ENCODE measurements around the gene VPS51. TPM values are rescaled to one million over a fixed set of nuclear protein-coding genes. Genes with fewer than 3 reads are reported as not detected.
"Not testable (repeated sequence)": the region's sequence is repeated elsewhere in the genome, so short reads cannot be mapped to it uniquely, and the experiment has no call there.

Gene VPS51
- total RNA-seq, 1 donor from 2014 or later: 95.2 TPM

GRCh38 chr11:65147352-65148075, 51.5 kb downstream of the VPS51 start:
- no peak for ATAC-seq
- no peak for DNase-seq (ENCODE audit: missing footprints)
- intact Hi-C loops (cut with DNase I): no loop called here

- intact Hi-C loops (cut with DNase I): no loop called here
- ATAC-seq (no peak), DNase-seq (ENCODE audit: missing footprints) (no peak)
Measured at GRCh38 chr11:65148657-65149056, 52.6 kb downstream of the VPS51 start.

GRCh38 chr11:65150131-65150508, 54.1 kb downstream of the VPS51 start:
- ATAC-seq; DNase-seq (ENCODE audit: missing footprints); intact Hi-C loops (cut with DNase I): not testable (repeated sequence)

- intact Hi-C loops (cut with DNase I): no loop called here
- ATAC-seq: peak; percentile 86
- peak; percentile 92 for DNase-seq (ENCODE audit: missing footprints)
Measured at GRCh38 chr11:65150509-65151299, 54.7 kb downstream of the VPS51 start.

GRCh38 chr11:65151331-65151899, 55.4 kb downstream of the VPS51 start:
- intact Hi-C loops (cut with DNase I): no loop called here
- ATAC-seq (no peak), DNase-seq (ENCODE audit: missing footprints) (no peak)

GRCh38 chr11:65152122-65152521, 56.1 kb downstream of the VPS51 start:
- intact Hi-C loops (cut with DNase I): no loop called here
- ATAC-seq (no peak), DNase-seq (ENCODE audit: missing footprints) (no peak)

- intact Hi-C loops (cut with DNase I): no loop called here
- DNase-seq (ENCODE audit: missing footprints) (no peak), ATAC-seq (no peak)
Measured at GRCh38 chr11:65156256-65156655, 60.2 kb downstream of the VPS51 start.

- ATAC-seq (no peak), DNase-seq (ENCODE audit: missing footprints) (no peak)
- intact Hi-C loops (cut with DNase I): no loop called here
Measured at GRCh38 chr11:65156926-65157325, 60.9 kb downstream of the VPS51 start.

- no peak for ATAC-seq
- intact Hi-C loops (cut with DNase I): no loop called here
- no peak for DNase-seq (ENCODE audit: missing footprints)
Measured at GRCh38 chr11:65157336-65157735, 61.3 kb downstream of the VPS51 start.

GRCh38 chr11:65159012-65159411, 63.0 kb downstream of the VPS51 start:
- no peak for ATAC-seq

GRCh38 chr11:65160643-65161042, 64.6 kb downstream of the VPS51 start:
- intact Hi-C loops (cut with DNase I): no loop called here
- no peak for ATAC-seq
- DNase-seq (ENCODE audit: missing footprints): no peak

More at GRCh38 chr11:65159012-65159411, 63.0 kb downstream of the VPS51 start:
- intact Hi-C loops (cut with DNase I): no loop called here
- DNase-seq (ENCODE audit: missing footprints): no peak

Small RNAs within 50 kb of the gene (microRNA-seq; reads per million reads assigned to microRNA genes)
- not detected for gene MIR6751

Other genes with a start within 250 kb of the VPS51 start
- gene EHD1, start 217.6 kb upstream of the VPS51 start, total RNA-seq: 56.0 TPM
- gene ATG2A, start 179.0 kb upstream of the VPS51 start, total RNA-seq: 10.7 TPM
- 20.6 TPM for gene PPP2R5B, start 171.5 kb upstream of the VPS51 start, total RNA-seq
- gene GPHA2, start 160.3 kb upstream of the VPS51 start, total RNA-seq: not detected
- not detected for gene MAJIN, start 124.1 kb upstream of the VPS51 start, total RNA-seq
- gene BATF2, start 99.2 kb upstream of the VPS51 start, total RNA-seq: 1.5 TPM
- gene ARL2, start 82.1 kb upstream of the VPS51 start, total RNA-seq: 131 TPM
- gene SNX15, start 68.8 kb upstream of the VPS51 start, total RNA-seq: 18.3 TPM
- 7.5 TPM for gene SAC3D1, start 55.0 kb upstream of the VPS51 start, total RNA-seq
- gene NAALADL1, start 37.7 kb upstream of the VPS51 start, total RNA-seq: 3.4 TPM
- gene CDCA5, start 12.2 kb upstream of the VPS51 start, total RNA-seq: 1.7 TPM
- 25.0 TPM for gene ZFPL1, start 12.0 kb upstream of the VPS51 start, total RNA-seq
- 53.1 TPM for gene TM7SF2, start 15.7 kb downstream of the VPS51 start, total RNA-seq
- 5.8 TPM for gene ZNHIT2, start 21.5 kb downstream of the VPS51 start, total RNA-seq
- 714 TPM for gene FAU, start 25.9 kb downstream of the VPS51 start, total RNA-seq
- 35.8 TPM for gene MRPL49, start 26.1 kb downstream of the VPS51 start, total RNA-seq
- gene SYVN1, start 38.3 kb downstream of the VPS51 start, total RNA-seq: 27.1 TPM
- not detected for gene SPDYC, start 74.0 kb downstream of the VPS51 start, total RNA-seq
- gene CAPN1, start 85.7 kb downstream of the VPS51 start, total RNA-seq: 82.9 TPM
- 2.9 TPM for gene POLA2, start 165.7 kb downstream of the VPS51 start, total RNA-seq
- 16.7 TPM for gene CDC42EP2, start 218.7 kb downstream of the VPS51 start, total RNA-seq
- gene DPF2, start 237.6 kb downstream of the VPS51 start, total RNA-seq: 51.6 TPM

All from Right ventricle myocardium inferior (tissue), 1 donor.